Pancreas (tissue), 10 donors: ENCODE measurements around the gene PARD3B. TPM values are rescaled to one million over a fixed set of nuclear protein-coding genes. Genes with fewer than 3 reads are reported as not detected.

Experiments
- ATAC-seq, 4 donors: fragments of 200-7000 bp; cut with Tn5 transposase; one replicate each; pipeline versions ENCODE4 v1.8.0 to v1.9.1; 2020; ENCODE audit warnings: mild to moderate bottlenecking in 4 of 4, moderate library complexity in 4 of 4
- DNase-seq, 6 donors: peaks; one replicate each; pipeline ENCODE4 v3.0.0-alpha.2; 2020
- FAIRE-seq: peaks from 2 replicates; lab custom pipeline; 2012; peaks lifted over from hg19 to GRCh38; lab: Jason Lieb, UNC
- H3K27ac ChIP-seq, 4 donors: fragments of 200-600 bp; sonication (generic); 1 replicate in 3 of 4; 2 replicates in 1 of 4; pipeline versions ENCODE4 v1.5.0 to v1.8.0; 2020
- H3K27me3 ChIP-seq, 4 donors: fragments of 200-600 bp; one replicate each; pipeline ENCODE4 v1.8.0; 2021
- H3K36me3 ChIP-seq, 3 donors: fragments of 200-600 bp; sonication (generic) in 1 of 3; one replicate each; pipeline versions ENCODE4 v1.5.0 to v1.8.0; 2020 to 2021
- H3K4me1 ChIP-seq, 3 donors: fragments of 200-600 bp; one replicate each; pipeline ENCODE4 v1.8.0; 2021
- H3K4me3 ChIP-seq, 4 donors: fragments of 200-600 bp; sonication (generic) in 2 of 4; one replicate each; pipeline versions ENCODE4 v1.5.0 to v1.8.0; 2020 to 2021
- H3K9me3 ChIP-seq, 4 donors: fragments of 200-600 bp; one replicate each; pipeline ENCODE4 v1.8.0; 2021
- WGBS, 2 donors: extraction: QIAGEN DNeasy Blood & Tissue Kit; methylation state at CpG; one replicate each; pipeline ENCODE4 v1.1.7; 2013; 5-methylcytosine and 5-hydroxymethylcytosine counted together
- intact Hi-C, 3 donors: fragments of 100-400 bp; cut with DNase I; formaldehyde crosslinking; loops; one replicate each; pipeline versions ENCODE4 v1.11.1 to v1.14.2; 2022
- polyA plus RNA-seq, 2 donors: library from polyadenylated mRNA; stranded (reverse); fragments of 200-250 nt; gene quantifications; one replicate each; pipeline ENCODE4 v1.2.3, GENCODE V29; 2013
- total RNA-seq, 6 donors: library from RNA; stranded (reverse); fragmentation: NEBNext Ultra II Directional in 4 of 6; extraction: Animal tissue kit (Norgen Biotek cat#: 25700) in 4 of 6; gene quantifications; one replicate each; pipeline versions ENCODE4 v1.2.1 to v1.2.4, GENCODE V29; 2021 to 2023
- TF ChIP-seq, protein P1 (sequence below), 4 donors: fragments of 200-600 bp; sonication (generic) in 3 of 4; IDR thresholded peaks; one replicate each; pipeline versions ENCODE4 v1.5.0 to v1.8.0; 2021; ENCODE audit warnings: antibody characterized with exemption in 4 of 4
- donor health status: healthy with polysubstance abuse.
- donor health status: DM: no; HTN: no; CAD: no; lungs with moderate emphysema.
- donor health status: DM: no; HTN: no; CAD: no.
- donor health status: control.
- donor health status: control.
- donor health status: Bipolar disorder and iron deficiency.
- donor health status: DM: yes; HTN: yes; CAD: no.
- donor health status: DM: no; HTN: no; CAD: no.
- donor health status: DM: no; HTN: no; CAD: no.
- donor health status: DM: yes; HTN: yes; CAD: no.

Gene PARD3B
- total and polyA plus RNA-seq, 8 donors: 2.8 to 21.5 (median 12.7) TPM

DNA sequence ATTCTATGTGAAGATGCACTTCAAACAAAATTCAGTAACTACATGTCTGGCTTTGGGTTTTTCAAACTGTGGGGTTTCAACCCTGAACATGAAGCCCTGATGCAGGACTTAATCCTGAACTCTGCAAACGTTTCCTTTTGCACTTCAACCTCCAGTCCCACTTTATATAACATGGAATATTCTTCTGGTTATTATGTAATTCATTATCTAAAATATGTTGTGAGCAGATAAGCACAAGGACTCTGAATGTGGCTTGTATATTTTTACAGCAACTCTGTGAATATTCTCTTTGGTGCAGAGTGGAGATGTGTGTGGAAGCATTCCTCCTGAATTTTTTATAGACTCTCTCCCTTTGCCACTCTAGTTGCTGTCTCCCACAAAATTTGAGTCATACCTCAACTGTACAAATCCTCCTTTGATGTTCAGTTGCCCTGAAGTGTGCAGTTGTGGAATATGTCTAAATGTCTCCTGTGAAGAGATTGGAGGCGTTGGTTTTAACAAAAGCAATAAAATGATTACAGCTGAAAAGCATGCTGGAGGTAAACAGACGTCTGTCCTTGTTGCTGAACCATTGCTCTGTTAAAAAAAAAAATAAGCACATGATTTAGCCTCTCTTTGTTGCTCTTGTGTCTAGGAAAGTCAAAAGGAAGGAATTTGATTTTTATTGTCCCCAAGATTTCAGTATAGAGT, 931.9 kb downstream of the PARD3B start:
- Histone ChIP-seq H3K4me3 (no peak overlapping the region), H3K9me3 (no peaks in the 10 kb centered on the region), H3K4me1 (peaks cover 0 to 10% (median 0%) of the 10 kb centered on the region in 3 donors), H3K27ac (no peak overlapping the region), H3K36me3 (no peaks in the 10 kb centered on the region), H3K27me3 (no peaks in the 10 kb centered on the region)
- peak in 1 of 4 donors; percentile 25 for ATAC-seq
- TF ChIP-seq, protein P1, sequence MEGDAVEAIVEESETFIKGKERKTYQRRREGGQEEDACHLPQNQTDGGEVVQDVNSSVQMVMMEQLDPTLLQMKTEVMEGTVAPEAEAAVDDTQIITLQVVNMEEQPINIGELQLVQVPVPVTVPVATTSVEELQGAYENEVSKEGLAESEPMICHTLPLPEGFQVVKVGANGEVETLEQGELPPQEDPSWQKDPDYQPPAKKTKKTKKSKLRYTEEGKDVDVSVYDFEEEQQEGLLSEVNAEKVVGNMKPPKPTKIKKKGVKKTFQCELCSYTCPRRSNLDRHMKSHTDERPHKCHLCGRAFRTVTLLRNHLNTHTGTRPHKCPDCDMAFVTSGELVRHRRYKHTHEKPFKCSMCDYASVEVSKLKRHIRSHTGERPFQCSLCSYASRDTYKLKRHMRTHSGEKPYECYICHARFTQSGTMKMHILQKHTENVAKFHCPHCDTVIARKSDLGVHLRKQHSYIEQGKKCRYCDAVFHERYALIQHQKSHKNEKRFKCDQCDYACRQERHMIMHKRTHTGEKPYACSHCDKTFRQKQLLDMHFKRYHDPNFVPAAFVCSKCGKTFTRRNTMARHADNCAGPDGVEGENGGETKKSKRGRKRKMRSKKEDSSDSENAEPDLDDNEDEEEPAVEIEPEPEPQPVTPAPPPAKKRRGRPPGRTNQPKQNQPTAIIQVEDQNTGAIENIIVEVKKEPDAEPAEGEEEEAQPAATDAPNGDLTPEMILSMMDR (IDR thresholded peaks at IDR 0.05): no peak
- 25 to 26% methylated on average over 3 of the region's 3 CpGs for WGBS, 2 donors
- no peak for FAIRE-seq
- no peak for DNase-seq
- intact Hi-C loops: no loop called here

DNA sequence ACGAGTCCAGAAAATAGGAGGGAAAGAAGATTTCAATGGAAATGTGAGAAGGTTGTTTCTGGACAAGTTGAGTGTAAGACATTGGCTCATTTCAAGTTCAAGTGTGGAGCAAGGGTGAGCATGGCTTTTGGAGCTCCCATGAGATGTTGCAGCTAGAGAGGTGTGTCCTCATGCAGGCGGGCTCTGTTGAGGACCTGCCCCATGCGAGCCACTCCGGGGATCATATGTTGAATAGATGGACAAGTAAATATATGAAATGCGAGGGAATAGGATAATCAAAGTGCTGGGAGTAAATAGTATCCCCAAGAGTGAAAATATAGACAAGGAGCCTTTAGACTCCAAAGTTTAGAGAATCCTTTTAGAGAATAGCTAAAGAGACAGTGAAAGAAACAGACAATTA, 936.6 kb downstream of the PARD3B start:
- Histone ChIP-seq H3K36me3 (no peaks in the 10 kb centered on the region), H3K4me1 (peaks cover 0 to 7% (median 0%) of the 10 kb centered on the region in 3 donors), H3K27me3 (no peaks in the 10 kb centered on the region), H3K9me3 (no peaks in the 10 kb centered on the region), H3K4me3 (no peak overlapping the region), H3K27ac (no peak overlapping the region)
- ATAC-seq (no peak), FAIRE-seq (no peak), DNase-seq (no peak)
- TF ChIP-seq, protein P1 (IDR thresholded peaks at IDR 0.05): no peak
- 93 to 94% methylated on average over 5 of the region's 5 CpGs for WGBS, 2 donors
- intact Hi-C loops: no loop called here

DNA sequence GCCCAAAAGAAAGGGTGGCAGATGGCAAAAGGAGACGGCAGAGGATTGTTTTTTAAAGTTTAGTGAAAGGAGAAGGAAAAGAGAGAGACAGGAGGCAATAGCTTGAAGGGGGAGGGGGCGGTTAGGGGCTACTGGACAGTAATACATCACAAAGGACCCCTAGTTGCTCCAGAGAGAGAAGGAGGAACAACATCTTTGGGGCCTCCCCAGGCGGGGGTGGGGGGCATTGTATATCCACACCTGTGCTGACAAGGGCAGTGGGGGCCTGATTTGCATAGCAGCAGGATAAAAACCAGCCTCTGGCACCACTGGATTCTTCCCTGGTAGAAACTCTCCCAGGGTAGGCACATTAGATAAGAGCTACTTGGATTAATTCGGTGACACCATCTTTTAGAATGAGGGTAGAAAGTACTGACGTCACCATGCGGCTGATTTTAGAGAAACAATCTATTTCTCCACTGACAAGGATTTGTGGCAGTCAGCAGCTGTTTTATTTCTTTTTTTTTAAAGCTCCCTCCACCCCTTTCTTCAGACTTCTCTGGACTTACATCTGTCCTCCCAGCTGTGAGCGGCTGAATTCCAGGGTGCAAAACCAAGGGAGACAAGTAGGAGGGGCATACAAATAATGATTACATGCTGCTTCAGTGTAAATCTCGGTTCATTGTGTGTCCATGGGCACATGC, 937.3 kb downstream of the PARD3B start:
- FAIRE-seq (no peak), DNase-seq (no peak), ATAC-seq (no peak)
- Histone ChIP-seq H3K4me1 (no peaks in the 10 kb centered on the region), H3K4me3 (no peak overlapping the region), H3K27ac (no peak overlapping the region), H3K9me3 (no peaks in the 10 kb centered on the region), H3K27me3 (no peaks in the 10 kb centered on the region), H3K36me3 (no peaks in the 10 kb centered on the region)
- TF ChIP-seq, protein P1 (IDR thresholded peaks at IDR 0.05): no peak
- intact Hi-C loops: no loop called here
- 89 to 90% methylated on average over 8 of the region's 8 CpGs for WGBS, 2 donors

DNA sequence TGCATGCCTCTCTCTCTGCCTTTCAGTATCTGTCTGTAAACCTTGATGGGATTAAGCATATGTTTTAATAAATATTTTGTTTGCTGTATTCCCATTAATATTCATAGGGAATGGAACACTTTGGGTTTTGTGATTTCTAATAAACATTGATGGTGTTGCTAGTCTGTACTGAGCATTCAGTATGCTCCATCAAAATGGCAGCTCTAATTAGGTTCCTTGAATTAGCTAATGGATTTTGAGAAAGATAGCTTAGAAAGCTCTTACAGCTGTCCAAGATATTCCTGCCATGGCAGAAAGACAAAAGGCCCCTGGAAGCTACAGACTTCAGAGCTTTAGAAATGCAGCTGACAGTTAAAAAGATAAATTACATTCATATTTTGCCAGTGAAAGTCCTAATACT, 937.8 kb downstream of the PARD3B start:
- Histone ChIP-seq H3K27ac (no peak overlapping the region), H3K9me3 (no peaks in the 10 kb centered on the region), H3K4me3 (no peak overlapping the region), H3K4me1 (no peaks in the 10 kb centered on the region), H3K27me3 (no peaks in the 10 kb centered on the region), H3K36me3 (no peaks in the 10 kb centered on the region)
- intact Hi-C loops: no loop called here
- no peak for FAIRE-seq
- TF ChIP-seq, protein P1 (IDR thresholded peaks at IDR 0.05): no peak
- no peak for ATAC-seq
- DNase-seq: no peak

DNA sequence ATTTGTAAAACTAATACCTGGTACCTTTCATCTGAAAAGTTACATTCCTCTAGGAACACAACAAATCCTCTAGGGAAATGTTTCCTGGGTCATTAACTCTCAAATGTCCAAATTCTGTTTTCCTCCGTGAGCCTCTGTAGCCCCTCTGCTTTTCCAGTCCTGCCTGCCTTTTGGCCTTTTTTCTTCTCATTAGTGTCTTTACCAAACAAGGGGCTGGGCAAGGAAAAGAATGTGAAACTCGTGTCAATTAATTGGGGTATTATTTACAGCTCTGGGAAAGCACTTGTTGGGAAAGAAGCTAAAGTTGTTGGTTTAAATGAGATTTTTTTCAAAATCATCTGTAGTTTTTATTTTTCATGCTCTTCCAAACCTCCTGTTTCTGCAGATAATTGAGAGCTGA, 938.9 kb downstream of the PARD3B start:
- TF ChIP-seq, protein P1 (IDR thresholded peaks at IDR 0.05): no peak
- H3K4me1 ChIP-seq: no peaks in the 10 kb centered on the region
- no peak for ATAC-seq
- H3K27ac ChIP-seq: no peak overlapping the region
- intact Hi-C loops: no loop called here
- no peaks in the 10 kb centered on the region for H3K36me3 ChIP-seq
- no peak for FAIRE-seq
- H3K4me3 ChIP-seq: no peak overlapping the region
- DNase-seq: no peak
- H3K27me3 ChIP-seq: no peaks in the 10 kb centered on the region
- H3K9me3 ChIP-seq: no peaks in the 10 kb centered on the region
- 68 to 72% methylated on average over 2 of the region's 2 CpGs for WGBS, 2 donors
